GM23338 (cell line): ENCODE results near the gene AVPR1B. TPM values are rescaled to one million over a fixed set of nuclear protein-coding genes. Genes with fewer than 3 reads are reported as not detected.

Source experiments
- ATAC-seq: fragments of 200-7000 bp; cut with Tn5 transposase; 3 replicates; pipeline ENCODE4 v1.9.1; 2020
- DNase-seq: peaks from one replicate; pipeline ENCODE4 v3.0.0-alpha.2; 2015; ENCODE audit warnings: low spot score
- H2AFZ ChIP-seq: fragments of 200-600 bp; sonication (generic); 2 replicates; pipeline ENCODE4 v1.8.0; 2016; ENCODE audit warnings: antibody characterized with exemption, mild to moderate bottlenecking, moderate library complexity
- H3F3A ChIP-seq: fragments of 200-600 bp; sonication (generic); replicated peaks from 2 replicates; pipeline ENCODE4 v1.8.0; 2017; ENCODE audit warnings: antibody characterized with exemption, mixed run types, low read depth
- H3K27ac ChIP-seq: fragments of 200-600 bp; sonication (generic); 2 replicates; pipeline ENCODE4 v1.6.1; 2016; ENCODE audit warnings: low read depth
- H3K27me3 ChIP-seq: fragments of 200-600 bp; sonication (generic); 2 replicates; pipeline ENCODE4 v1.8.0; 2016; ENCODE audit warnings: mild to moderate bottlenecking, mixed run types, moderate library complexity; ENCODE audit not compliant: insufficient read depth
- H3K36me3 ChIP-seq: fragments of 200-600 bp; sonication (generic); 2 replicates; pipeline ENCODE4 v1.8.0; 2016; ENCODE audit warnings: mild to moderate bottlenecking; ENCODE audit not compliant: insufficient read depth
- H3K4me1 ChIP-seq: fragments of 200-600 bp; sonication (generic); 2 replicates; pipeline ENCODE4 v1.8.0; 2016; ENCODE audit warnings: mild to moderate bottlenecking, moderate library complexity; ENCODE audit not compliant: insufficient read depth
- H3K4me2 ChIP-seq: fragments of 200-600 bp; sonication (generic); 2 replicates; pipeline ENCODE4 v1.7.1; 2017; ENCODE audit warnings: mixed run types
- H3K4me3 ChIP-seq: fragments of 200-600 bp; sonication (generic); 2 replicates; pipeline ENCODE4 v1.6.1; 2016; ENCODE audit warnings: mixed run types
- H3K79me2 ChIP-seq: fragments of 200-600 bp; sonication (generic); replicated peaks from 2 replicates; pipeline ENCODE4 v1.8.0; 2017; ENCODE audit warnings: mild to moderate bottlenecking; ENCODE audit not compliant: insufficient read depth
- H3K9me2 ChIP-seq: fragments of 200-600 bp; sonication (generic); 2 replicates; pipeline ENCODE4 v1.8.0; 2017; ENCODE audit not compliant: insufficient read depth
- H4K20me1 ChIP-seq: fragments of 200-600 bp; sonication (generic); replicated peaks from 2 replicates; pipeline ENCODE4 v1.8.0; 2017; ENCODE audit warnings: mild to moderate bottlenecking; ENCODE audit not compliant: insufficient read depth
- H3K27ac Mint-ChIP-seq: 2 replicates; pipeline ENCODE4 v1.8.0; 2020; ENCODE audit warnings: inconsistent platforms, mild to moderate bottlenecking, moderate library complexity, mixed read lengths
- H3K27me3 Mint-ChIP-seq: 3 replicates; pipeline ENCODE4 v1.8.0; 2022; ENCODE audit warnings: low read depth, mild to moderate bottlenecking, moderate library complexity, mixed read lengths, inconsistent platforms; ENCODE audit not compliant: insufficient read depth, poor library complexity
- H3K36me3 Mint-ChIP-seq: 3 replicates; pipeline ENCODE4 v1.8.0; 2021; ENCODE audit warnings: low read depth, mild to moderate bottlenecking, inconsistent platforms, moderate library complexity, mixed read lengths
- H3K4me1 Mint-ChIP-seq: 3 replicates; pipeline ENCODE4 v1.8.0; 2020; ENCODE audit warnings: mild to moderate bottlenecking, inconsistent platforms, mixed read lengths
- H3K4me3 Mint-ChIP-seq: 3 replicates; pipeline ENCODE4 v1.8.0; 2021; ENCODE audit warnings: moderate library complexity, mild to moderate bottlenecking, inconsistent platforms, mixed read lengths
- H3K9me3 Mint-ChIP-seq: 3 replicates; pipeline ENCODE4 v1.8.0; 2020; ENCODE audit warnings: moderate library complexity, mild to moderate bottlenecking, inconsistent platforms, mixed read lengths
- CREB1 ChIP-seq: fragments of 250-450 bp; sonication (Bioruptor Pico); IDR thresholded peaks from 2 replicates; pipeline ENCODE4 v1.5.0; 2020; ENCODE audit warnings: low read depth, mild to moderate bottlenecking, moderate library complexity
- EZH2 ChIP-seq: fragments of 200-600 bp; sonication (generic); IDR thresholded peaks from one replicate; pipeline ENCODE4 v1.8.0; 2017; ENCODE audit warnings: antibody characterized with exemption, mild to moderate bottlenecking, low read depth; ENCODE audit not compliant: unreplicated experiment
- EZH2phosphoT487 ChIP-seq: fragments of 200-600 bp; sonication (generic); IDR thresholded peaks from one replicate; pipeline ENCODE4 v1.8.1; 2018; ENCODE audit warnings: antibody characterized with exemption; ENCODE audit not compliant: unreplicated experiment
- JUNB ChIP-seq: IDR thresholded peaks from one replicate; pipeline ENCODE4 v1.6.1; 2016; ENCODE audit warnings: antibody characterized with exemption; ENCODE audit not compliant: unreplicated experiment
- NANOG ChIP-seq: IDR thresholded peaks from 2 replicates; pipeline ENCODE4 v1.6.1; 2016; ENCODE audit warnings: antibody characterized with exemption, borderline replicate concordance
- POLR2AphosphoS5 ChIP-seq: IDR thresholded peaks from 2 replicates; pipeline ENCODE4 v1.6.1; 2016; ENCODE audit warnings: antibody characterized with exemption, low read depth
- REST ChIP-seq: IDR thresholded peaks from one replicate; pipeline ENCODE4 v1.6.1; 2018; ENCODE audit warnings: antibody characterized with exemption; ENCODE audit not compliant: unreplicated experiment
- STAT1 ChIP-seq: IDR thresholded peaks from one replicate; pipeline ENCODE4 v1.6.1; 2016; ENCODE audit warnings: antibody characterized with exemption; ENCODE audit not compliant: unreplicated experiment
- ZNF114 ChIP-seq: fragments of 250-450 bp; sonication (Bioruptor Pico); IDR thresholded peaks from 2 replicates; pipeline ENCODE4 v1.5.0; 2020; ENCODE audit warnings: mild to moderate bottlenecking, moderate library complexity
- ZNF331 ChIP-seq: fragments of 250-450 bp; sonication (Bioruptor Pico); IDR thresholded peaks from 2 replicates; pipeline ENCODE4 v1.5.0; 2020; ENCODE audit warnings: low read depth, mild to moderate bottlenecking, moderate library complexity
- ZNF462 ChIP-seq: fragments of 250-450 bp; sonication (Bioruptor Pico); IDR thresholded peaks from 2 replicates; pipeline ENCODE4 v1.5.0; 2020; ENCODE audit warnings: mild to moderate bottlenecking, moderate library complexity
- polyA plus RNA-seq: library from polyadenylated mRNA; unstranded; fragments of >200 nt; fragmentation: Nextera tagmentation; extraction: Ambion mirVana; gene quantifications from 2 replicates; pipeline ENCODE4 v1.2.1, GENCODE V29; 2016
- total RNA-seq: library from RNA; depleted of rRNA; stranded (reverse); fragments of >200 nt; shearing (Covaris generic); gene quantifications from 2 replicates; pipeline ENCODE4 v1.2.3, GENCODE V29; 2014
- TF ChIP-seq, protein P1 (sequence below), 2 experiments: fragments of 200-600 bp in 1 of 2; sonication (generic) in 1 of 2; conservative IDR thresholded peaks; 2 replicates each; pipeline versions ENCODE4 v1.5.1 to v1.6.1; 2016 to 2017; ENCODE audit warnings: antibody characterized with exemption in 2 of 2, low read depth in 2 of 2, mild to moderate bottlenecking in 2 of 2, moderate library complexity in 1 of 2
- TF ChIP-seq, protein P2 (sequence below): IDR thresholded peaks from 2 replicates; pipeline ENCODE4 v1.6.1; 2016; ENCODE audit warnings: antibody characterized with exemption

Gene AVPR1B
- total and polyA plus RNA-seq, 2 experiments from 2014 or later: 0.24 to 0.52 TPM

- no peak overlapping the region for H3K27ac Mint-ChIP-seq
- Histone ChIP-seq H3K4me2 (no peak overlapping the region), H4K20me1 (no peaks in the 10 kb centered on the region), H3K79me2 (no peaks in the 10 kb centered on the region), H3K4me3 (no peak overlapping the region), H3K9me2 (no peaks in the 10 kb centered on the region), H3K4me1 (no peaks in the 10 kb centered on the region), H3K36me3 (no peaks in the 10 kb centered on the region), H2AFZ (no peak overlapping the region), H3K27ac (no peak overlapping the region), H3K27me3 (peaks cover 18% of the 10 kb centered on the region), H3F3A (peaks cover 4% of the 10 kb centered on the region; the same call in 1 of the 2 replicates)
- no peak overlapping the region for H3K4me3 Mint-ChIP-seq
- H3K27me3 Mint-ChIP-seq: peaks cover 11% of the 10 kb centered on the region
- DNase-seq: no peak
- no peak for ATAC-seq
- peaks cover 27% of the 10 kb centered on the region for H3K9me3 Mint-ChIP-seq
- H3K36me3 Mint-ChIP-seq: no peaks in the 10 kb centered on the region; the same call in 2 of the 3 replicates
- no peak for TF ChIP-seq ZNF462 (CRISPR knock-in tag)
- no peak for TF ChIP-seq POLR2AphosphoS5
- no peak for TF ChIP-seq REST
- no peak for TF ChIP-seq EZH2phosphoT487
- TF ChIP-seq JUNB: no peak
- TF ChIP-seq ZNF331 (CRISPR knock-in tag): no peak
- TF ChIP-seq EZH2: no peak
- TF ChIP-seq NANOG: no peak
- no peak for TF ChIP-seq CREB1 (CRISPR knock-in tag)
- no peak for TF ChIP-seq ZNF114 (CRISPR knock-in tag)
- TF ChIP-seq, protein P1, sequence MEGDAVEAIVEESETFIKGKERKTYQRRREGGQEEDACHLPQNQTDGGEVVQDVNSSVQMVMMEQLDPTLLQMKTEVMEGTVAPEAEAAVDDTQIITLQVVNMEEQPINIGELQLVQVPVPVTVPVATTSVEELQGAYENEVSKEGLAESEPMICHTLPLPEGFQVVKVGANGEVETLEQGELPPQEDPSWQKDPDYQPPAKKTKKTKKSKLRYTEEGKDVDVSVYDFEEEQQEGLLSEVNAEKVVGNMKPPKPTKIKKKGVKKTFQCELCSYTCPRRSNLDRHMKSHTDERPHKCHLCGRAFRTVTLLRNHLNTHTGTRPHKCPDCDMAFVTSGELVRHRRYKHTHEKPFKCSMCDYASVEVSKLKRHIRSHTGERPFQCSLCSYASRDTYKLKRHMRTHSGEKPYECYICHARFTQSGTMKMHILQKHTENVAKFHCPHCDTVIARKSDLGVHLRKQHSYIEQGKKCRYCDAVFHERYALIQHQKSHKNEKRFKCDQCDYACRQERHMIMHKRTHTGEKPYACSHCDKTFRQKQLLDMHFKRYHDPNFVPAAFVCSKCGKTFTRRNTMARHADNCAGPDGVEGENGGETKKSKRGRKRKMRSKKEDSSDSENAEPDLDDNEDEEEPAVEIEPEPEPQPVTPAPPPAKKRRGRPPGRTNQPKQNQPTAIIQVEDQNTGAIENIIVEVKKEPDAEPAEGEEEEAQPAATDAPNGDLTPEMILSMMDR (conservative IDR thresholded peaks at IDR 0.05; ENCODE audit: low read depth in 2 of 2): no peak
- no peak for TF ChIP-seq STAT1
- TF ChIP-seq, protein P2, sequence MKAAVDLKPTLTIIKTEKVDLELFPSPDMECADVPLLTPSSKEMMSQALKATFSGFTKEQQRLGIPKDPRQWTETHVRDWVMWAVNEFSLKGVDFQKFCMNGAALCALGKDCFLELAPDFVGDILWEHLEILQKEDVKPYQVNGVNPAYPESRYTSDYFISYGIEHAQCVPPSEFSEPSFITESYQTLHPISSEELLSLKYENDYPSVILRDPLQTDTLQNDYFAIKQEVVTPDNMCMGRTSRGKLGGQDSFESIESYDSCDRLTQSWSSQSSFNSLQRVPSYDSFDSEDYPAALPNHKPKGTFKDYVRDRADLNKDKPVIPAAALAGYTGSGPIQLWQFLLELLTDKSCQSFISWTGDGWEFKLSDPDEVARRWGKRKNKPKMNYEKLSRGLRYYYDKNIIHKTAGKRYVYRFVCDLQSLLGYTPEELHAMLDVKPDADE: no peak
- peaks cover 6% of the 10 kb centered on the region; the same call in 2 of the 3 replicates for H3K4me1 Mint-ChIP-seq
Observed at GRCh38 chr1:206122686-206123085, 5.5 kb upstream of the AVPR1B start.
